K562 (cell line): ENCODE measurements around the gene CARD11. TPM values are rescaled to one million over a fixed set of nuclear protein-coding genes. Genes with fewer than 3 reads are reported as not detected.

Experiments used
- ATAC-seq: fragments of 200-7000 bp; cut with Tn5 transposase; 3 replicates; pipeline ENCODE4 v1.9.1; 2020; ENCODE audit warnings: moderate library complexity
- BruUV-seq: library from RNA; stranded (reverse); fragments of 400-500 nt; replicated peaks from 2 replicates; lab custom pipeline; 2021; lab: Mats Ljungman, UMichigan
- CTCF ChIA-PET: fragments of 300-600 bp; formaldehyde crosslinking; extraction: SDS; loops from one replicate; lab custom pipeline; 2021; ENCODE audit warnings: low intra/inter-chr PET ratio; lab: Yijun Ruan, JAX
- POLR2A ChIA-PET: fragments of 300-600, 350-650 bp; sonication (Branson Sonifier 250); formaldehyde crosslinking; extraction: SDS; loops from one replicate; lab custom pipeline; 2021; ENCODE audit warnings: antibody characterized with exemption, inconsistent platforms; lab: Yijun Ruan, JAX
- DNase-seq, 4 experiments: peaks; one replicate each; pipeline versions ENCODE4 v3.0.0 to v3.0.0-alpha.2; 2011 to 2018; ENCODE audit warnings: low spot score in 3 of 4, mixed read lengths in 3 of 4; ENCODE audit errors: extremely low read depth in 1 of 4
- FAIRE-seq: peaks from 2 replicates; lab custom pipeline; 2011; peaks lifted over from hg19 to GRCh38; lab: Jason Lieb, UNC
- H2AFZ ChIP-seq: 2 replicates; pipeline ENCODE4 v1.6.0; 2011; ENCODE audit warnings: low read depth, low read length, control low read depth, inconsistent platforms
- H3K27ac ChIP-seq: fragments of 200-600 bp; 3 replicates; pipeline ENCODE4 v1.8.0; 2011; ENCODE audit warnings: low read depth, mild to moderate bottlenecking, control low read depth, inconsistent platforms, low read length, moderate library complexity, mixed read lengths; ENCODE audit errors: extremely low read depth
- H3K27me3 ChIP-seq, 2 experiments: fragments of 300-600 bp in 1 of 2; 2 replicates in 1 of 2; 3 replicates in 1 of 2; pipeline versions ENCODE4 v1.6.0 to v1.8.0; 2011; ENCODE audit warnings: inconsistent platforms in 2 of 2, low read length in 2 of 2, mild to moderate bottlenecking in 1 of 2, mixed read lengths in 1 of 2, moderate library complexity in 1 of 2; ENCODE audit not compliant: control insufficient read depth in 2 of 2, insufficient read depth in 2 of 2
- H3K36me3 ChIP-seq: fragments of 300-600 bp; 3 replicates; pipeline ENCODE4 v1.8.0; 2011; ENCODE audit warnings: mild to moderate bottlenecking, low read length, inconsistent platforms; ENCODE audit not compliant: control insufficient read depth, insufficient read depth
- H3K4me1 ChIP-seq, 2 experiments: fragments of 200-600 bp in 1 of 2; replicated peaks in 1 of 2; 2 replicates in 1 of 2; 3 replicates in 1 of 2; pipeline versions ENCODE4 v1.5.1 to v1.8.0; 2011; ENCODE audit warnings: inconsistent platforms in 2 of 2, low read length in 2 of 2, mild to moderate bottlenecking in 1 of 2, mixed read lengths in 1 of 2, moderate library complexity in 1 of 2; ENCODE audit not compliant: control insufficient read depth in 2 of 2, insufficient read depth in 2 of 2
- H3K4me2 ChIP-seq: 2 replicates; pipeline ENCODE4 v1.6.1; 2011; ENCODE audit warnings: low read length, control low read depth, inconsistent platforms, mixed read lengths; ENCODE audit not compliant: insufficient read depth
- H3K4me3 ChIP-seq: fragments of 200-600 bp; sonication (generic), shearing (Covaris generic); 2 replicates; pipeline ENCODE4 v1.5.1; 2016; ENCODE audit warnings: control low read depth, inconsistent platforms
- H3K79me2 ChIP-seq: fragments of 200-600 bp; 3 replicates; pipeline ENCODE4 v1.8.0; 2011; ENCODE audit warnings: low read length, inconsistent platforms; ENCODE audit not compliant: control insufficient read depth, insufficient read depth
- H3K9ac ChIP-seq, 2 experiments: 2 replicates each; pipeline versions ENCODE4 v1.6.0 to v1.6.1; 2011; ENCODE audit warnings: low read depth in 2 of 2, low read length in 2 of 2, control low read depth in 1 of 2, inconsistent platforms in 1 of 2, mild to moderate bottlenecking in 1 of 2, mixed read lengths in 1 of 2; ENCODE audit not compliant: insufficient read depth in 1 of 2
- H3K9me1 ChIP-seq: one replicate; pipeline ENCODE4 v1.6.0; 2011; ENCODE audit warnings: inconsistent platforms, mild to moderate bottlenecking, low read length, moderate library complexity; ENCODE audit not compliant: control insufficient read depth, insufficient read depth
- H3K9me3 ChIP-seq: replicated peaks from 2 replicates; pipeline ENCODE4 v1.5.1; 2011; ENCODE audit warnings: low read depth, low read length, inconsistent platforms; ENCODE audit not compliant: control insufficient read depth, insufficient read depth
- H4K20me1 ChIP-seq: replicated peaks from 2 replicates; pipeline ENCODE4 v1.6.1; 2011; ENCODE audit warnings: low read length, inconsistent platforms, mixed read lengths; ENCODE audit not compliant: control insufficient read depth, insufficient read depth
- CBFA2T2 ChIP-seq: fragments of 450-650 bp; conservative IDR thresholded peaks from 2 replicates; pipeline ENCODE4 v1.6.1; 2017; ENCODE audit warnings: mild to moderate bottlenecking
- ESRRA ChIP-seq: fragments of 450-650 bp; IDR thresholded peaks from 2 replicates; pipeline ENCODE4 v1.6.1; 2014; ENCODE audit warnings: low read depth, mild to moderate bottlenecking, moderate library complexity, borderline replicate concordance
- MCM2 ChIP-seq: fragments of 450-650 bp; IDR thresholded peaks from 2 replicates; pipeline ENCODE4 v1.6.1; 2017; ENCODE audit warnings: low read depth, mild to moderate bottlenecking
- NFE2 ChIP-seq: IDR thresholded peaks from 2 replicates; pipeline ENCODE4 v1.6.1; 2014; ENCODE audit warnings: antibody characterized with exemption, low read depth
- PTRF ChIP-seq: fragments of 450-650 bp; IDR thresholded peaks from 2 replicates; pipeline ENCODE4 v1.6.1; 2016; ENCODE audit warnings: mild to moderate bottlenecking, missing genetic modification characterization, missing compliant biosample characterization
- PTTG1 ChIP-seq: fragments of 450-650 bp; IDR thresholded peaks from 2 replicates; pipeline ENCODE4 v1.6.1; 2016; ENCODE audit warnings: low read depth, mild to moderate bottlenecking, missing genetic modification characterization, missing compliant biosample characterization
- RNF219 ChIP-seq: fragments of 250-450 bp; sonication (Bioruptor Pico); IDR thresholded peaks from 2 replicates; pipeline ENCODE4 v1.5.0; 2022; ENCODE audit warnings: mild to moderate bottlenecking
- SIN3A ChIP-seq, 2 experiments: fragments of 150-350 bp in 1 of 2; IDR thresholded peaks; 2 replicates each; pipeline ENCODE4 v1.6.1; 2011 to 2016; ENCODE audit warnings: borderline replicate concordance in 2 of 2, low read depth in 2 of 2, low read length in 2 of 2, mild to moderate bottlenecking in 2 of 2, moderate library complexity in 2 of 2; ENCODE audit not compliant: control insufficient read depth in 1 of 2
- ZNF408 ChIP-seq: fragments of 250-450 bp; sonication (Bioruptor Pico); IDR thresholded peaks from 2 replicates; pipeline ENCODE4 v1.4.0; 2020; ENCODE audit warnings: low read depth, mild to moderate bottlenecking, moderate library complexity
- WGBS: fragments of 100-300 bp; shearing (Covaris generic); methylation state at CpG from one replicate; pipeline ENCODE4 v1.1.6; 2016; ENCODE audit warnings: low coverage, mixed read lengths; ENCODE audit not compliant: insufficient coverage; ENCODE audit errors: missing lambda C conversion rate; 5-methylcytosine and 5-hydroxymethylcytosine counted together
- in situ Hi-C: fragments of 300-500 bp; cut with MboI; formaldehyde crosslinking; loops from 4 replicates; pipeline ENCODE4 v1.15.0; 2018; ENCODE audit warnings: inconsistent platforms, mixed read lengths
- intact Hi-C: fragments of 100-400 bp; cut with micrococcal nuclease; formaldehyde crosslinking; loops from 2 replicates; pipeline ENCODE4 v1.14.2; 2022
- polyA plus RNA-seq, 8 experiments: library from polyadenylated mRNA; depleted of rRNA in 4 of 8; stranded (reverse) in 5 of 8; unstranded in 3 of 8; fragments of >200 nt; fragmentation: Nextera tagmentation in 2 of 8; fragmentation: Illumina TruSeq in 1 of 8; extraction: Ambion mirVana in 2 of 8; extraction: Trizol in 1 of 8; gene quantifications; 2 replicates each; pipeline versions ENCODE4 v1.2.1 to v1.2.3, GENCODE V29; 2011 to 2014; ENCODE audit warnings: inconsistent platforms in 1 of 8, missing spikeins in 1 of 8
- total RNA-seq, 7 experiments: library from RNA; depleted of rRNA in 6 of 7; stranded (reverse); fragments of >200 nt in 6 of 7; fragmentation: Illumina TruSeq in 2 of 7; extraction: Trizol in 2 of 7; gene quantifications; 2 replicates each; pipeline versions ENCODE4 v1.2.1 to v1.2.3, GENCODE V29; 2011 to 2021; ENCODE audit warnings: low replicate concordance in 1 of 7

The CARD11 gene
- total and polyA plus RNA-seq, 9 of the 15 experiments (the other 6 are each of a cell fraction or from before 2014, with no cell fraction given): 0.07 to 12.8 (median 5.7) TPM

GRCh38 chr7:3034591-3035150 lies 9.0 kb downstream of the CARD11 start:
- no peak for TF ChIP-seq NFE2
- TF ChIP-seq PTTG1: no peak
- no peak for TF ChIP-seq CBFA2T2
- TF ChIP-seq MCM2: no peak
- no peak for TF ChIP-seq PTRF (tag)
- Histone ChIP-seq H3K27me3 (no peaks in the 10 kb centered on the region), H3K4me3 (no peak overlapping the region), H3K9me1 (no peaks in the 10 kb centered on the region), H3K9ac (no peak overlapping the region), H3K79me2 (no peaks in the 10 kb centered on the region), H4K20me1 (no peaks in the 10 kb centered on the region), H2AFZ (no peak overlapping the region), H3K9me3 (no peaks in the 10 kb centered on the region), H3K4me2 (no peak overlapping the region), H3K27ac (no peak overlapping the region), H3K4me1 (peaks cover 0 to 3% of the 10 kb centered on the region in 2 experiments; a peak in 2 of 5 replicates), H3K36me3 (no peaks in the 10 kb centered on the region)
- intact Hi-C loops (no loop called here), in situ Hi-C loops (no loop called here)
- 85% methylated on average over 25 of the region's 26 CpGs for WGBS
- BruUV-seq: no TSS peak
- ATAC-seq: no peak
- CTCF ChIA-PET: no interaction called here
- DNase-seq: no peak
- no peak for FAIRE-seq
- POLR2A ChIA-PET: interaction anchor here (0.5 kb wide), 1 partner anchor 611 kb away, joined by 4 read pairs; no protein-coding TSS in a partner anchor

- Histone ChIP-seq H3K9ac (no peak overlapping the region), H3K4me3 (no peak overlapping the region), H3K4me2 (no peak overlapping the region), H4K20me1 (no peaks in the 10 kb centered on the region), H3K79me2 (no peaks in the 10 kb centered on the region), H3K27ac (no peak overlapping the region), H3K36me3 (no peaks in the 10 kb centered on the region), H3K9me3 (no peaks in the 10 kb centered on the region), H3K9me1 (no peaks in the 10 kb centered on the region), H2AFZ (no peak overlapping the region), H3K4me1 (peaks cover 0 to 3% of the 10 kb centered on the region in 2 experiments; a peak in 2 of 5 replicates), H3K27me3 (no peaks in the 10 kb centered on the region)
- FAIRE-seq (no peak), ATAC-seq (no peak), DNase-seq (no peak)
- TF ChIP-seq SIN3A (IDR thresholded peaks at IDR 0.05; ENCODE audit: borderline replicate concordance in 2 of 2, control insufficient read depth in 1 of 2, low read depth in 2 of 2, low read length in 2 of 2): no peak
- no peak for TF ChIP-seq ESRRA
- no peak for TF ChIP-seq RNF219 (CRISPR knock-in tag)
- no peak for TF ChIP-seq ZNF408 (CRISPR knock-in tag)
- WGBS: 65% methylated on average over 12 of the region's 12 CpGs
- BruUV-seq: no TSS peak
- ChIA-PET POLR2A (no interaction called here), CTCF (no interaction called here)
- intact Hi-C loops (no loop called here), in situ Hi-C loops (no loop called here)
Measured at GRCh38 chr7:3033581-3033980, 10.1 kb downstream of the CARD11 start.
